Activated T-helper 1 cell treated with anti-CD3 and anti-CD28 coated beads, Interleukin-12 subunit alpha, Interleukin-12 subunit beta, Interleukin-2, Interleukin-4 antibody, amounts not matched to agents 30 ng/mL and 10 ng/mL and 1 ng/mL, durations not matched to agents 14 hours and 24 hours and 36 hours (primary cell): ENCODE results near the gene HLF. TPM values are rescaled to one million over a fixed set of nuclear protein-coding genes. Genes with fewer than 3 reads are reported as not detected.

Experiments used
- DNase-seq: peaks from one replicate; pipeline ENCODE4 v3.0.0; 2021; ENCODE audit warnings: low spot score
- H3K27ac Mint-ChIP-seq: one replicate; pipeline ENCODE4 v1.8.0; 2021; ENCODE audit warnings: mild to moderate bottlenecking, mixed read lengths
- H3K27me3 Mint-ChIP-seq: one replicate; pipeline ENCODE4 v1.8.0; 2022; ENCODE audit warnings: mild to moderate bottlenecking, moderate library complexity, mixed read lengths; ENCODE audit not compliant: insufficient read depth
- H3K36me3 Mint-ChIP-seq: one replicate; pipeline ENCODE4 v1.8.0; 2021; ENCODE audit warnings: low read depth, mixed read lengths
- H3K4me1 Mint-ChIP-seq: one replicate; pipeline ENCODE4 v1.8.0; 2021; ENCODE audit warnings: low read depth, mixed read lengths
- H3K4me3 Mint-ChIP-seq: one replicate; pipeline ENCODE4 v1.8.0; 2021; ENCODE audit warnings: mild to moderate bottlenecking, moderate library complexity, mixed read lengths
- H3K9me3 Mint-ChIP-seq: one replicate; pipeline ENCODE4 v1.8.0; 2021; ENCODE audit warnings: mixed read lengths
- intact Hi-C: fragments of 100-400 bp; cut with micrococcal nuclease; formaldehyde crosslinking; loops from one replicate; pipeline ENCODE4 v1.15.1; 2024
- total RNA-seq: library from RNA; stranded (reverse); gene quantifications from 2 replicates; pipeline ENCODE4 v1.2.3, GENCODE V29; 2022

HLF gene
- total RNA-seq, 1 donor from 2014 or later = 0.36 TPM

DNA sequence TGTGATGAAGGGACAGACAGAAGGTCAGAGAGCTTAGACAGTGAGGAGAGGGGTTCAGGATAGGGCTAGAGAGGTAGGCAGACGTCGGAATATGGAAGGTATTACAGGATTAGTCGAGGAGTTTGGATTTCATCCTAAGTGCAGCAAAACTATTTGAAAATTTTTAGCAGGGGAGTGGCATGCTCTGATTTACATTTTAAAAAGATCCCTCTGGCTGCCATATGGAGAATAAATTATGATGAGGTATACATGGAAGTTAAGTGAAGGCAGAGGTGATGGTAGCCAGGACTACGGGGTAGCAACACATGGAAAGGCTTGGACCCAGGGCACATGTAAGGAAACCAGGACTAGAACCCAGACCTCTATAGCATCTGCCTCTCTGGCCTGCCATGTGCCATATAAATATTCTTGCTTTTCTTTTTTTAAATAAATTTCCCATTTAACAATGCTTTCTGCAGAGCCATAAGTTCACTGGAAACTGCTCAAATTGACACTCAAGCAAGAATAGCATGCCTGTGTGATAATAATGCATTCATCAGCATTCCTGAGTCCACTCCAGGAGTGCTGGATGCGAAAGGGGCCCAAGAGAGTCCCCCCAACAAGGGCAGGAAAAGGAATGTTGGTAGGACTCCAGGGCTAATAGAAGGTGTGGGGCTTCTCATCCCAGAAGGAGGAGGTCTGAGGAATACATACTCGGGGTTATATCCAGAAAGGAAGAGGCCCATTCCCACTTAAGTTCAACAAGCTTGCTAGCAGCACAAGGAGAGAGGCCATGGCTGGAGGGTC, 78.2 kb downstream of the HLF start:
- Mint-ChIP-seq H3K36me3 (peaks cover 7% of the 10 kb centered on the region), H3K4me1 (peaks cover 56% of the 10 kb centered on the region), H3K27ac (no peak overlapping the region), H3K27me3 (peaks cover 27% of the 10 kb centered on the region), H3K4me3 (no peak overlapping the region), H3K9me3 (peaks cover 11% of the 10 kb centered on the region)
- no peak for DNase-seq
- intact Hi-C loops = loop anchor here (5.0 kb wide), 1 partner anchor 234 kb away; no protein-coding TSS in a partner anchor

DNA sequence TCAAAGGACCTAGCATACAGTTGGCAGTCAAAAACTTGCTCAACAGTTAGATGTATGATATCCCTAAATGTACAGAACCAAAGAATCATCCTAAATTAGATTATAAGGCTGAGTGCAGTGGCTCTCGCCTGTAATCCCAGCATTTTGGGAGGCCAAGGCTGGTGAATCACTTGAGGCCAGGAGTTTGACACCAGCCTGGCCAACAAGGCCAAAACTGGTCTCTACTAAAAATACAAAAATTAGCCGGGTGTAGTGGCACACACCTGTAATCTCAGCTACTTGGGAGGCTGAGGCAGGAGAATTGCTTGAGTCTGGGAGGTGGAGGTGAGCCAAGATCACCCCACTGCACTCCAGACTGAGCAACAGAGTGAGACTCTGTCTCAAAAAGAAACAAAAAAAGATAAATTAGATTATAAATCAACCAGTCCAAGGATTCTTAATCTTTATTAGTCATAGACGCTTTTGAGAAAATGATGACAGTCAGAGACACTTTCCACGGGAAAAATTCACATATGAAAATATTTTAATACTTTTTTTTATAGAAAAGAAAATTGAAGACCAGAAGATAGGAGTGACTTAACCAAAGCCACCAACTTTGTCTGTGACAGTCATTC, 79.2 kb downstream of the HLF start:
- no peak overlapping the region for H3K4me3 Mint-ChIP-seq
- H3K4me1 Mint-ChIP-seq = peaks cover 64% of the 10 kb centered on the region
- H3K36me3 Mint-ChIP-seq = peaks cover 7% of the 10 kb centered on the region
- intact Hi-C loops = loop anchor here (1.0 to 5.0 kb wide), 5 partner anchors 29 to 390 kb away; partner anchors contain the start of gene MMD
- H3K27me3 Mint-ChIP-seq = peaks cover 20% of the 10 kb centered on the region
- peaks cover 11% of the 10 kb centered on the region for H3K9me3 Mint-ChIP-seq
- H3K27ac Mint-ChIP-seq = peak overlapping the region; percentile 40
- no peak for DNase-seq

DNA sequence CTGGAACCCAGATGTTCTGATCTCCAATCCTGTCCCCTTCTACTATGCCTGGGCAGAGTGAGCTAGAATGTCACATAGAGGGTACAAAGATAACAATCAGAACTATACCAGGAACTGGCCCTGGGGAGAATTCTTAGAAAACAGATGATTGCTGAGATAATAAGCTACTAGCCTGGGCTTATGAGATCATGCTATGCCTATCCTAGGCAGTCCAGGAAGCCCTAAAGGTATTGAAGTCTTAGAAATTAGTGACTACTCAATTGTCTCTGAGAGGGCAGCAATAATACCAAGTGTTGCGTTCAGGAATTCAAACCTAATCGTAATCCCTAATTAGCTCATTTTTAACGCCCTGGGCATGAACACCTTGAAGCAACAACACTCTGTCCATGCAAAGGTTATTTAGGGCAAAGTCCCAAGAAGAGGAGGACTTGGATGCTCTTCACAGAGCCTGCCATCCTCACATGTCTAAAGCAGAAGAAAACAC, 79.8 kb downstream of the HLF start:
- Mint-ChIP-seq H3K27ac (peak overlapping the region; percentile 40), H3K27me3 (peaks cover 19% of the 10 kb centered on the region), H3K4me3 (peak overlapping the region; percentile 44), H3K4me1 (peaks cover 64% of the 10 kb centered on the region), H3K9me3 (peaks cover 11% of the 10 kb centered on the region), H3K36me3 (peaks cover 7% of the 10 kb centered on the region)
- intact Hi-C loops = loop anchor here (1.0 to 5.0 kb wide), 5 partner anchors 29 to 390 kb away; partner anchors contain the start of gene MMD
- peak; percentile 48 for DNase-seq

DNA sequence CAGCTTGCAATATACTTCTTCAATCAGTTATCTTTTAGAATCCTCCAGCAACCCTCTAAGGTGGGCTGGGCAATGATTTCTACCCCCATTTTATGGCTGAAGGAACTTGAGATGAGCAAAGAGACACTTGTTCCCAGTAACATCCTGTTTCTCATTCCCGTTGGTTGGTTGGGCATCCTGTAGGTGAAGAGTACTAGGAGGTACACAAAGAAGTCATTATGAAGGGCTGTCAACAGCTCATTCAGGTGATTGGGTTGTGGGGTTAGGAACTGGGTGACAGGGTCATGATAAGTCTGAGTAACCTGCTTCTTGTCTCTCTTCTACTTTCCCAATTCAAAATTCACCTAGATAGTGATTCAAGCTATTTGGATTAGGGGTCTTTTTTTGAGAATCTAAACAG, 80.4 kb downstream of the HLF start:
- Mint-ChIP-seq H3K4me1 (peaks cover 58% of the 10 kb centered on the region), H3K4me3 (peak overlapping the region; percentile 44), H3K9me3 (peaks cover 11% of the 10 kb centered on the region), H3K36me3 (peaks cover 5% of the 10 kb centered on the region), H3K27ac (no peak overlapping the region), H3K27me3 (peaks cover 16% of the 10 kb centered on the region)
- DNase-seq = no peak
- intact Hi-C loops = loop anchor here (2.0 to 5.0 kb wide), 3 partner anchors 76 to 308 kb away; partner anchors contain the start of gene MMD

DNA sequence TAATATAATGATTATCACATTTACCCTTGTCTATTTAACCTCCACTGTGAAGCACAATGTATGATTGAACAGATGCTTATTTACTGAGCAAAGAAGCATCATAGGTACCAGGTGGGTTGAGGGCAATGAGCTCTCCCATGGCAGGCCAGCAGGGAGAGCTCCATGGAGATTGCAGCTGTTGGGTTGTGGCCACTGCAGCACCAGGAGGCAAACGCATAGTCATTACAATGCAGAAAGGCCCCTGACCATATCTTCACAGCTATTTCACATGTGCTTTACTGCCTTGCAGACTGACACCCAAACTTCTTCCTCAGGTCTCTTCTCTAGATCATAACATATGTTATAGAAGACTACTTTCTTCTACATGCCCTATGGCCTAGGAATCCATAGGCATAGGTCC, 81.9 kb downstream of the HLF start:
- Mint-ChIP-seq H3K4me1 (peaks cover 56% of the 10 kb centered on the region), H3K27ac (no peak overlapping the region), H3K27me3 (peaks cover 16% of the 10 kb centered on the region), H3K4me3 (no peak overlapping the region), H3K36me3 (peaks cover 5% of the 10 kb centered on the region), H3K9me3 (peaks cover 11% of the 10 kb centered on the region)
- intact Hi-C loops = loop anchor here (5.0 kb wide), 1 partner anchor 254 kb away; no protein-coding TSS in a partner anchor
- no peak for DNase-seq

DNA sequence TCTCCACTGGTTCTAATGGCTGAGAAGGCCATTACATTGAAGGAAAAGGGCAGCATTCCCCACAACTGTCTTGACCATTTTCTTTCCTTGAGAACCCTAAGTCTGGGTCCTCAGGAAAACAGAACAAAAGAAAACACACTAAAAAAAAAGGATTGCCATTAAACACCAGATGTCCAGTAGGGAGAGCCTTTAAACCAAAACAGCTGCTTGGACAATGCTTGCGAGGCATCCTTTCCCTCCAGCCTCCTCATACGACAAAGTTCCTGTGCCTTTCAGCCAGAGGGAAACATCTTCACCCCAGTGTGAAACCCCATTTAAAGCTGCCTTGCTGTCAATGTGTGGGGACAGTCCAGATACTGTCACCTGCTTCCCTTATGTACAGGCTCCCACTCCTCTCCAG, 82.6 kb downstream of the HLF start:
- DNase-seq = no peak
- H3K4me1 Mint-ChIP-seq = peaks cover 55% of the 10 kb centered on the region
- H3K9me3 Mint-ChIP-seq = peaks cover 11% of the 10 kb centered on the region
- H3K4me3 Mint-ChIP-seq = no peak overlapping the region
- H3K27ac Mint-ChIP-seq = no peak overlapping the region
- H3K27me3 Mint-ChIP-seq = peaks cover 15% of the 10 kb centered on the region
- intact Hi-C loops = loop anchor here (5.0 kb wide), 1 partner anchor 255 kb away; no protein-coding TSS in a partner anchor
- H3K36me3 Mint-ChIP-seq = peaks cover 5% of the 10 kb centered on the region

DNA sequence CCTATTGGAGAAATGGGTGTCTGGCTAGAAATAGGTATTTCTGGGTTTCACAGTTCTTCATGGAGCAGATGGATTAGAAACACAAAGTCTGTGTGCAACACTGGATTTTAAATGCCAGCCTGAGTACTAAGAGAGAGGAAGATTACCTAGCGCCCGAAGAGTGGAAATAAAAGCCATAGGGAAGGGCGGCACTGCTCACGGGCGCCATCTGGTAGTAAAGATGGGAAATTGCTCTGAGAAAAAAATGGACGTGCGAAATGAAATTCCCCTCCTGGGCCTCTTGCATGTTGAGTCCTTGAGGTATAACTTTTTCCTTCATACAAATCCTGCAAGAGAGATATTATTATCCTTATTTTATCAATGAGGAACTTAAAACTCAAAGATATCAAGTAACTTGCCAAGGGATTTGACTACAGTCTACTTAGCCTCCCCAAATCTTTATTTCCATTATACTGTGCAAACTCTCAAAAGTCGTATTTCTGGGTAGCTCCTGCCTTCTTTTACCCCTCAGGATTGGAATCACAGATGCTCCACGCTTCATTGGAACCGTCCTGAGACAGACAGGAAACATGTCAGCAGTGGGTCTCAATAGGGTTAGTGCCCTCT, 84.1 kb downstream of the HLF start:
- peaks cover 11% of the 10 kb centered on the region for H3K9me3 Mint-ChIP-seq
- H3K4me3 Mint-ChIP-seq = no peak overlapping the region
- intact Hi-C loops = loop anchor here (1.0 to 5.0 kb wide), 5 partner anchors 82 to 381 kb away; partner anchors contain the start of genes COX11 and STXBP4
- peaks cover 41% of the 10 kb centered on the region for H3K4me1 Mint-ChIP-seq
- peaks cover 15% of the 10 kb centered on the region for H3K27me3 Mint-ChIP-seq
- H3K36me3 Mint-ChIP-seq = peaks cover 5% of the 10 kb centered on the region
- H3K27ac Mint-ChIP-seq = no peak overlapping the region
- peak; percentile 12 for DNase-seq

DNA sequence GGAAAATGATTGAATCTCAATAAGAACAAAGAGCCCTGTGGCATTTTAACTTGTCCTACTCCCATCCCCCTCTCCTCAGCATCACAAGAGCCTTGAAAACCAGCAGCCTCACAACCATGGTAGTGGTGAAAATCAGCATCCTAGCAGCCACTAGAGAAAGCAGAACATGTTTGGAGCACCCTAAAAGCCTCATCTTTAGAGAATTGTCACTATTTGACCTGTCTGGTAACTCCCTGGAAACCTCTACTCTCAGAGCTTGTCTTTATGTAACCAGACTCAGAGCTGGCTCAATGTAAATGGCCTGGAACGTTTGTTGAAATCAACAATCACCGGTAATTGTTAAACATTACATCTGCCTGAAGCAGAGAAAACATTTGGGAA, 86.1 kb downstream of the HLF start:
- Mint-ChIP-seq H3K4me1 (peaks cover 22% of the 10 kb centered on the region), H3K27ac (no peak overlapping the region), H3K27me3 (peaks cover 25% of the 10 kb centered on the region), H3K36me3 (no peaks in the 10 kb centered on the region), H3K9me3 (peaks cover 7% of the 10 kb centered on the region), H3K4me3 (no peak overlapping the region)
- intact Hi-C loops = no loop called here
- DNase-seq = no peak

DNA sequence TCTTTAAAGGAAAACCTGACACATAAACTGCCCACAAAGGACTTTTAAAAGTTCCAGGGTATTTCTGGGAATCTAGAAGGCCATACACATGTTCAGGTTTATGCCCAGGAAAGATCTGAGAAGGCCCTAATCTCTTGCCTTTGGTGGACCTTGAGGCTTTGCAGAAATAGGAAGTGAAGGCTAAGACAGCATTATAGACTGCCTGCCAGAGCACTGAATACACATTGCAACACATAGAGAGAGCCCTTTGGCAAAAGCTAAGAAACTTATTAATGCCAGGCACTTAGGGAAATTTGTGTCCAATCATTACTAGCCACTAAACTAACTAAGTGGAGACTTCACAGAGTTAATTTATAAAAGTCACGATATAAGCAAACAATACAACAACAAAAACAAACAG, 86.5 kb downstream of the HLF start:
- intact Hi-C loops = no loop called here
- H3K4me1 Mint-ChIP-seq = peaks cover 21% of the 10 kb centered on the region
- no peak overlapping the region for H3K4me3 Mint-ChIP-seq
- peaks cover 6% of the 10 kb centered on the region for H3K9me3 Mint-ChIP-seq
- H3K27ac Mint-ChIP-seq = no peak overlapping the region
- H3K27me3 Mint-ChIP-seq = peaks cover 26% of the 10 kb centered on the region
- H3K36me3 Mint-ChIP-seq = no peaks in the 10 kb centered on the region
- no peak for DNase-seq

DNA sequence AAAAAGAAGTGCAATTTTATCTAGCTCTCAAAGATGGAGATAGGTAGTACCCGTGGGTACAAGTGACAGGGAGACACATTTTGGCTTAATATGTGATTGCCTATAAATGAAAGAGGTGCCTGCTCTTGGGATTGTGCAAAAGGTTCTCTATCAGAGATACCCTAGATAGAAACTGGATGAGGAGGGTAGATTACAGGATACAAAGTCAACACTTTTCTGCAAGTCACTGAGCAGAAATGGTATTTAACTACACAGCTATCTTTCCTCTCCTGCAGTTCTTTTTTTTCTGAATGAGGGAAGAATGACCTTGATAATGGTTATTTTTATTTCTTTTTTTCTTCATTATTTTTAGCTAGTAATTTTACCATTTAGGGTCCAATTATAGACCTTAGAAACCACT, 89.2 kb downstream of the HLF start:
- peaks cover under 1% of the 10 kb centered on the region for H3K4me1 Mint-ChIP-seq
- intact Hi-C loops = no loop called here
- H3K9me3 Mint-ChIP-seq = no peaks in the 10 kb centered on the region
- no peak for DNase-seq
- no peak overlapping the region for H3K4me3 Mint-ChIP-seq
- H3K27me3 Mint-ChIP-seq = peaks cover 24% of the 10 kb centered on the region
- H3K36me3 Mint-ChIP-seq = no peaks in the 10 kb centered on the region
- no peak overlapping the region for H3K27ac Mint-ChIP-seq

DNA sequence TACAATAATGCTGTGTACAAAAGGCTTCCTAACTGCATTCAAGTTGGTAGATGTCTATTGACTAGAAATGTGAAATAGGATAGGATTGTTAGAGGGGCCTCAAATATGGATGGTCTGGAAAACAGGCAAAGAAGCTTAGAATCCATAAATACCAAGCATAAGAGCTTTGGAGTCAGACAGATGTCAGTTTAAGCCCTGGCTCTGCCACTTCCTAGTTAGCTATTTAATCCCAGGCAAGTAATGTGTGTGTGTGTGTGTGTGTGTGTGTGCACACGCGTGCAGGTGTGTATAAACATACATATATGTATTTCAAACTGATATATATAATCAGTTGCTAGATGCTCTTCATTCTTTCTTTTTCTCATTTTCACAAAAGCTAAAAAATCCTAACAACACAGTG, 90.2 kb downstream of the HLF start:
- H3K27ac Mint-ChIP-seq = no peak overlapping the region
- no peaks in the 10 kb centered on the region for H3K4me1 Mint-ChIP-seq
- H3K9me3 Mint-ChIP-seq = no peaks in the 10 kb centered on the region
- intact Hi-C loops = no loop called here
- no peaks in the 10 kb centered on the region for H3K36me3 Mint-ChIP-seq
- no peak overlapping the region for H3K4me3 Mint-ChIP-seq
- no peak for DNase-seq
- peaks cover 24% of the 10 kb centered on the region for H3K27me3 Mint-ChIP-seq

DNA sequence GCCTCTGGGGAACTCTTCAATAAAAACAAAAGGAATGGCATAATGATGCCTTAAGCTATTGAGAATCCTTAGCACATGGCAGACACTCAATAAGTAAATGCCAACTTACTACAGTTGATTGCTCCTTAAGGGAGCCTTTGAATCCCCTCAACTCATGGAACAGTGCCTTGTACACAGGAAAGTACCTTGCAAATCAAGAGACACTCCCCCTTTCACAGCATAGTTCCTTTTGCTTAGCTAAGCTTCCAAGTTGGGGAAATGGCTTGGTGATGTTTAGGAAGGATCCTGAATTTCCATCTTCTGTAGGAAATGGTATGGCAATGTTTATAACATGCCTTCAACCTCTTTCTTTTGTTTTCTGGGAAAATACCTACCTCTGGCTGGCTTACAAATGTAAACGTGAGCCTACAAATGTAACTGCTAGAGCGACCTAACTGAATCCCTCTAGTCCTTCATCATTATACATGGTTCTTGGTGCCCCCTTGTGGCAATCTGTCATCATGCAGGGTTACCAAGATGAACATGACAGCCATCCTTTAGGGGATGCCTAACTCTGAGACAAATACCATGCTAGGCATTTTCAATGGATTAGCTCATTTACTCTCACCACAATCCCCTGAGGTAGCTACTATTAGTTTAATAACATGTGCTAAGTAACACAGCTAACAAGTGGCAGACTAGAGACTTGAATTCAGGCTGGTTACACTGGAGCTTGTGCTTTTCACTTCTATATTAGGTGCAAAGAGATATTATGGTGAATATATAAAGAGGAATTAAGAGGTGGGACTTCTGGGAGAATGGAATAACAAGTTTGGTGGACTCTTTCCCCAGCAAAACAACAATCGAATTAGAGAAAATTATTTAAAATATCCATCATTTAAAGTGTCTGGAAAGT, 91.9 kb downstream of the HLF start:
- intact Hi-C loops = loop anchor here (1.0 kb wide), 3 partner anchors 60 to 363 kb away; no protein-coding TSS in a partner anchor
- peak; percentile 51 for DNase-seq
- Mint-ChIP-seq H3K4me1 (no peaks in the 10 kb centered on the region), H3K4me3 (no peak overlapping the region), H3K27ac (no peak overlapping the region), H3K27me3 (peaks cover 21% of the 10 kb centered on the region), H3K36me3 (peaks cover 2% of the 10 kb centered on the region), H3K9me3 (peaks cover 12% of the 10 kb centered on the region)
